Kidney capillary endothelial cell (primary cell): Measurements from ENCODE around the gene ZNF383.
"Not testable (repeated sequence)": the region's sequence is repeated elsewhere in the genome, so short reads cannot be mapped to it uniquely, and the experiment has no call there.

Experiments
- DNase-seq: peaks from one replicate; pipeline ENCODE4 v3.0.0-alpha.2; 2018; ENCODE audit warnings: low spot score

The ZNF383 gene

DNA sequence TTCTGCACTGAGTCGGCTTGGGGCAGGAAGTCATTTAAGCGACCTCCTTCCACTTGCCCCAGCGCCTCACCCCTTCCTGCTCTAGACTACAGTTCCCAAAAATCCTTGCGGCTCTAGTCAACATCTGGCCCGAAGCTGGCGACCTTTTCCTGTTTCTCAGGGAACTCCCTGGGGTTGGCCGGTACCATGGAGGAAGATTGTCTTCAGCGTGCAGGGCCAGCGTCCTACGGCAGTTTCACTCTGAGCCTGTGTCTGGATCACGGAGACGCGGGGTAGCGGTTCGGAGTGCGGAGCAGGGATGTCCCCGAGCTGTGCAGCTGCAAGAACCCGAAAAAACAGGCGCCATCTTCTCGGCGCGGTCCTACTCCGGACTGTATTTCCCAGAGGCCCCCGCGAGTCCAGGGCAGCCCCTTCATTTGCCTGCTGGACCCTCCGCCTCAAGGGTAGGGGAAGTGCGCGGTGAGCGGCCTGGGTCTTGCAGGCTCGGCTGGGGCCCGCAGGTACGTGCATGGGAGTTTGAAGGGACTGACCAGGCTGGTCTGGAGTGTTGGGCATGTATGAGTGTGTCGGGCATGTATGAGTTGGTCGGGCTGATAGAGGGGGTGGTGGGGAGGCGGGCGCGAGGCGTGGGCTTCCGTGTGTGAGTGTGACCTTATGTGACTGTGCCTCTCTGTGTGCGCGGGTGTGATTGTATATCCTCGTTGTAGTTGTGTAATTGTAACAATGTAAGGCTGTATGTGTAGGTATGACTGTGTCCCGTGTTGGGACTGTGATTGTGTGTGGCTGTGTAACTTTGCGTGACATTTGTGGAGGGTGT, at the start of gene ZNF383:
TSS of gene ZNF383 (plus strand) at position 440 of the 817 bp plus-strand sequence. CDS start 12,240 bp downstream, outside the sequence.
- DNase-seq: peak; percentile 86

DNA sequence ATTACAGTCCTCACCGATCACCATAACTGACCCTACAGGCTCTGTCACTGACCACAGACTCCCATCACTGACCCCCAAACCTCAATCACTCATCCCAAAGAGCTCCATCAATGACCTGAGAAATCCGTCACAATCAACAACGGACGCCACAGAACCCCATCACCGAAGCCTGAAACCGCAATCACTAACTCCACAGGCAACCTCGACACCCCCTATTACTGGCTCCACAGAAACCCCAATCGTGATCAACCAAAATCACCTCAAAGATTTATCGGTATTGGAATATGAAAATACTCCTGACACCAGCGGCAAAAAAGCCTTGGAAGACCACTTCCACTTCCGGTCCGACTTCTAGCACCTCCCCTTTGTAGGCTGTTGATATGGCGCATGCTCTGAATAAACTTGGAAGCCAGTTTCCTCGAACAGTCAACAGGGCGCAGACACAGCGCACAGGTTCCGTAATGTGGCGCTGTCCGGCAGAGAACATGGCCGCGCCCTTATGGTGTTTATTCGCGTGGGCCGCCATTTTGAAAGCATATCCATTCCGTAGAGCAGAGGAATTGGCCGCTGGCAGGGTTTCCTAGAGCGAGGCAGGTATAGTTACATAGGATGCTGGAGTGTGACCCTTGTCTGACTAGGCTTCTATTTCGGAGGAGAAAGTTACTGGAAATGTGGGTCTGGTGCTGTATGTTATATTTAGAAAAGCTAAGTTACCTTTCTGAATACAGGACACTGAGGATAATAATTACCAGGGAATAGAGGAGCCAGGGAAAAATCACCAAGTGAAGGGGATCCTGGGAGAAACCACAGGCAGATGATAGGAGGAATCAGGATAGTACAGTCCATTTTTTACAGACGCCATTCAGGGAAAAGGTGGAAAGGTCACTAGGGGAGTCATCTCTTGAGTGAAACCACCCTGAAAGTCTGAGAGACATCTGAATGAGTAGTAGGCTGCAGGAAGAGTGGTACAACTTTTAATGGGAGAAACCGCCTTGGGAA, 45.3 kb upstream of the ZNF383 start, which contains the start of gene ZNF585A:
TSS of gene ZNF585A (minus strand) at position 328 of the 999 bp plus-strand sequence. CDS start 2,785 bp downstream, outside the sequence.
- peak; percentile 94 for DNase-seq

DNA sequence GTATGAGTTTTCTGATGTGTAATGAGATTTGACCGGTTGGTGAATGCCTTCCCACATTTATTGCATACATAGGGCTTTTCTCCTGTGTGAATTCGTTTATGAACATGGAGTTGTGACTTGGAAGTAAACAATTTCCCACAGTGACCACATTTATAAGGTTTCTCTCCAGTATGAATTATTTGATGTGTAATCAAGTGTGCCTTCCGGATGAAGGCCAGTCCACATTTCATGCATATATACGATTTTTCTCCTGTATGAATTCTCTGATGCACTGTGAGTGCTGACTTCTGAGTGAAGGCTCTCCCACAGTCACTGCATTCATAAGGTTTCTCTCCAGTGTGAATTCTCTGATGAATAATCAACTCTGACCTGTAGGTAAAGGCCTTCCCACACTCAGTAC, 31.9 kb upstream of the ZNF383 start:
- not testable (repeated sequence) for DNase-seq

DNA sequence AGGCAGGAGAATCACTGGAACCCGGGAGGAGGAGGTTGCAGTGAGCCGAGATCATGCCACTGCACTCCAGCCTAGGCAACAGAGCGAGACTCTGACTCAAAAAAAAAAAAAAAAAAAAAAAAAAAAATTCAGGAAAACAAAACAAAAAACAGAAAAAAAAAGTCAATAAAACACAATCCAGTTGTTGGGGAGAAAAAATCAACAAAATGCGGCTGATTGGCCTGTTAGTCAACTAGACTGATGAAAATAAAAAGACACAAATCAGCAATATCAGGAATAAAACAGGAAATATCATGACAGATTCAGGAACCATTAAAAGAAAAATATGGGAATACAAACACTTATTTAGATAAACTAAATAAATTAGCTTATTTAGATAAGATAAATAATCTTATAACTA, 22.8 kb upstream of the ZNF383 start:
- not testable (repeated sequence) for DNase-seq

DNA sequence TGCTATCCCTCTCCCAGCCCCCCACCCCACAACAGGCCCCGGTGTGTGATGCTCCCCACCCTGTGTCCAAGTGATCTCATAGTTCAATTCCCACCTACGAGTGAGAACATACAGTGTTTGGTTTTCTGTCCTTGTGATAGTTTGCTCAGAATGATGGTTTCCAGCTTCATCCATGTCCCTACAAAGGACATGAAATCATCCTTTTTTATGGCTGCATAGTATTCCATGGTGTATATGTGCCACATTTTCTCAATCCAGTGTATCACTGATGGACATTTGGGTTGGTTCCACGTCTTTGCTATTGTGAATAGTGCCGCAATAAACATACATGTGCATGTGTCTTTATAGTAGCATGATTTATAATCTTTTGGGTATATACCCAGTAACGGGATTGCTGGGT, 20.9 kb upstream of the ZNF383 start:
- not testable (repeated sequence) for DNase-seq

DNA sequence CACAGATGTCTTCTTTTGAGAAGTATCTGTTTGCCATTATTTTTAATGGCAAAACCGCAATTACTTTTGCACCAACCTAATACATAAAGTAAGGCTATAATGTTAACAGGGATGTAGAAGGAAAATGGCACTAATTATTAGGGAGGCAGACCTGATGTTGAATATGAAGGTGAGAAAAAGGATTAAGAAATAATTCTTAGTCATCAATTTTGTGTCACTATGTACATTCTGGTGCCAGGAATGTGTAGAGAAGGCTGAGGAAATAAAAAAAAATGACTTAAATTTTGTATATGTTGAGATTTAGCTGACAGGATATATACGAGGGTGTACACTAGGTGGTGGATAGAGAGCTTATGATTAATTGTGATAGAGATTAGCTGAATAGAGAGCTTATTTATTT, 20.2 kb upstream of the ZNF383 start:
- DNase-seq: no peak

DNA sequence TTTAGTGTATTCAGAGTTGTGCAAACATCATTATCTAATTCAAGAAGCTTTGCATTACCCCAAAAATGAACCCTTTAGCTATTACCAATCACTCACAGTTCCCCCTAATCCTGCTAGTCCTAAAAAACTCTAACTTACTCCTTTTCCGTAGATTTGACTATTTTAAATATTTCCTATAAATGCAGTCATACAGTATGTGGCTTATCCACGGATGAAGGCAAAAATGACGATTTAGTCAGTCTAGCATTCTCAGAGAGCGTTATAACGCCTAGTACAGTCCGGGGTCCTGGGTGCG, 587 bp upstream of the ZNF383 start:
- no peak for DNase-seq

DNA sequence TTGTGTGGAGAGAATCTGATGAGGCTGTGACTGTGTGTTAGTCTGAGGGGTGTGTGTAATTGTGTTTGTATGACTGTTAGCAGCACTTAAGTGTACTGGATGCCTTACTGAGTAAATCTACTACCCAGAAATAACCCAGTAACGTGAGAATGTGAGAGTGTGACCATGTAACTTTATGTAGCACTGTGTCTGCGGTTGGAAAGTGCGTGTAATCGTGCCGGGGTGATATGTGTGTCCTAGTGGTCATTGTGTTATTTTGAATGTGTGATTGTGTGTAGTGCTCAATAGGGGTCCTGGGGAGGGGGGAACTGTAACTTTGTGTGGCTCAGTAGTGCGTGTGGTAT, 550 bp downstream of the ZNF383 start:
- no peak for DNase-seq

DNA sequence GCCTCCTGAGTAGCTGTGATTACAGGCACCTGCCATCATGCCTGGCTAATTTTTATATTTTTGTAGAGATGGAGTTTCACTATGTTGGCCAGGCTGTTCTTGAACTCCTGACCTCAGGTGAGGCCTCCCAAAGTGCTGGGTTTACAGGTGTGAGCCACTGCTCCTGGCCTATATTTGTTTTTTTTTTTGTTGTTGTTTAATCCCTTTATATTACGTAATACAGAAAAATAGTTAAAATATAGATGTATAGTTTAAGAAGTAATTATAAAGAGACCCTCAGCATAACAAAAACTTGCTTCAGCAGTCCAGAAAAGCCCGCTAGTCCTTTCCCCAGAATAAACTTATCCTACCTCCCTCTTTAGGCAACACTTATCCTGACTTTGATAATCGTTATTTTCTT, 2.4 kb downstream of the ZNF383 start:
- DNase-seq: no peak

DNA sequence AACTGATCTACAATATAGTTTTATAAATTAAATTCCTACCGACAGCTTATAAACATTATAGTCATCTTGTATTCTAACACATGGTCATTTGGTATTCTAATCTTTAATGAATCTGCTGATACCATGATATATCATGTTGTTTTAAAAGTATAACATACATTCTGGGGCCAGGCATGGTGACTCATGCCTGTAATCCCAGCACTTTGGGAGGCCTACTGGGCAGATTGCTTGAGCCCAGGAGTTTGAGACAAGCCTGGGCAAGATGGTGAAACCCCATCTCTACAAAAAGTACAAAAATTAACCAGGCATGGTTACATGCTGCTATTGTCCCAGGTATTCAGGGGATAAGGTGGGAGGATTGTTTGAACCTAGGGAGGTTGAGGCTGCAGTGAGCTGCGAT, 3.1 kb downstream of the ZNF383 start:
- no peak for DNase-seq

DNA sequence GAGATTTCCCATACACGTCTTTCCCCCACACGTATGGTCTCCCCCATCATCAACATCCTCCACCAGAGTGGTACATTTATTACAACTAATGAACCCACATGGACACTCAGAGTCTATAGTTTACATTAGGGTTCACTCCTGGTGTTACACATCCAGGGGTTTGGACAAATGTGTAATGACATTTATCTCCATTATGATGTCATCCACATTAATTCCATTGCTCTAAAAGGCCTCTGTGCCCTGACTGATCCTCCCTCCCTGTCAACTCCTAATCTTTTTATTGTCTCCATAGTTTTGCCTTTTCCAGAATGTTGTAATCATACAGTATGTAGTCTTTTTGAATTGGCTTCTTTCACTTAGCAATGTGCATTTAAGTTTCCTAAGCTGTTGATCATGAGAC, 8.2 kb downstream of the ZNF383 start:
- no peak for DNase-seq

DNA sequence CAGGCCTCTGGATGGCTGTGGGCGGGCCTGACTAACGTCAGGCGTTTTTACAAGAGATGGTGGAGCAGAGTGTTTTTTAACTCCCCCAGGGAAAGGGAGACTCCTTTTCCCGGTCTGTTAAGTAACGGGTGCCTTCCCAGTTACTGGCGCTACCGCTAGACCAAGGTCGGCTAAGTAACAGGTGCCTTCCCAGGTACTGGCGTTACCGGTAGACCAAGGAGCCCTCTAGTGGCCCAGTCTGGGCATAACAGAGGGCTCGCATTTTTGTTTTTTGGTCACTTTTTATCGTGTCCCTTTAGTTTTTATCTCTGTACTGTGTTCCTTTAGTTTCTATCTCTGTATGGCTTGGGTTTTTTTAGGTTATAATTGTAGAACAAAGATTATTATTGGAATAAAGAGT, 10.0 kb downstream of the ZNF383 start:
- DNase-seq: no peak

DNA sequence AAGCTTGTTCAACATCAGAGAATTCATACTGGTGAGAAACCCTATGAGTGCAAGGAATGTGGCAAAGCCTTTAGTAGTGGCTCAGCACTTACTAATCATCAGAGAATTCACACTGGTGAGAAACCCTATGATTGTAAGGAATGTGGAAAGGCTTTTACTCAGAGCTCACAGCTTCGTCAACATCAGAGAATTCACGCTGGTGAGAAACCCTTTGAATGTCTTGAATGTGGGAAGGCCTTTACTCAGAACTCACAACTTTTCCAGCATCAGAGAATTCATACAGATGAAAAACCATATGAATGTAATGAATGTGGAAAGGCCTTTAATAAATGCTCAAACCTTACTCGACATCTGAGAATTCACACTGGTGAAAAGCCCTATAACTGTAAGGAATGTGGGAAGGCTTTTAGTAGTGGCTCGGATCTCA, 25.2 kb downstream of the ZNF383 start:
- no peak for DNase-seq

DNA sequence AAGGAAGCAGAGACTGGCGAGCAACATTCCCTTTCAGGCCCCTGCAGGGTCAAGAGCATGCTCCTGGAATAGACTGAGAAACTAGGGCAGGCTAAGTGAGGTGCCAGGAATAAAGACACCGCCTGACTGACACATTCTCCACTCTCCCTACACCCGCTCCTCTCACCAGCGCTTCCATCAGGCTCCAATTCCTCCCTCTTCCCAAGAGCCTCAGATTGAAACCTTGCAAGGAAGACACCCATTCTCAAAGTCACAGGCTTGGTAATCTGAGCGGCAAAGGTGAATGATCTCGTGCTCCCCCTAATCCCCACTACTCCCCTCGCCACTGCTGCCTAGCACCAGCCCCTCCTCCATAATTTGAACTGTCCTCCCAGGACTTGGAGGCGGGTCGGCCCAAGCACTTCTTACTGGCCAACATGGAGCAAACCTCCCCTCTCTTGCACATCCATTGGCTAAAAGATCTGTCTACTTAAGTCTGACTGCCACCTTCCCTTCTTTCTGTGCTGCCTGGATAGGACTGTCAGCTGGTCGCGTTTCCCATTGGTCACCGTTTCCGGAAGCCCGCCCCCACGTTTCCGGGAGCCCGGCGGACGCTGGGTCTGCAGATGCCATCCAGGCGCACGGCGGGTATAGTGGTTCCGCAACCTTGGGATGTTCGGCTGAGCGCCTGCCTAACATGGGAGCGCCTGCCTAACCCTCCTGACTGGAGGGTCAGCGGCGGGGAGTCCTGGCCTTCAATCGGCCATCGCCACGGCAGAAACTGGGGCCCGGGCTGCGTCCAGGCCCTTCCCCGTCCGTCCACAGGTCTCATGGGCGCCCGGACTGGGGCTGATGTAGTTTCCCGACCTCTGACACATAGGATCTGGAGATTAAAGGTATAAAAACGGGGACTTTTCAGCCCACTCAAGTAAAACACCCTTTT, 33.6 kb downstream of the ZNF383 start:
- peak; percentile 54 for DNase-seq

DNA sequence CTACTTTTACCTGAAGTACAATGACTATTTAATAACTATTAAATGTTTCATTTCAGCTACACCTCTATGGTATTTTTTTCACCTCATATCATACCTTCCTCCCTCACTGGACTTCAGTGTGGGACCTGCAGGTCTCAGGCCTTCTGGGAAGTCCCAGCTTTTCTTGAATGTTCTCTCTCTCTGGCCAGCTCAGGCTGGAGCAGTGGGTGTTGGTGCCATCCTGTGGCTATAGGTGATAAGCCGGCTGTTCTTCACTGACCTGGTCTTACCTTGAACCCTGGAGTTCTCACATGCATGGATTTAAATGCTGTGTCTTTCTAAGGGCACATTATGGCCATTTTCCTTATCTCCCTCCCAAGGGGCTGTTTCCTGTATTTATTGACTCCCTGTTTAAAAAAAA, 45.0 kb downstream of the ZNF383 start:
- not testable (repeated sequence) for DNase-seq

DNA sequence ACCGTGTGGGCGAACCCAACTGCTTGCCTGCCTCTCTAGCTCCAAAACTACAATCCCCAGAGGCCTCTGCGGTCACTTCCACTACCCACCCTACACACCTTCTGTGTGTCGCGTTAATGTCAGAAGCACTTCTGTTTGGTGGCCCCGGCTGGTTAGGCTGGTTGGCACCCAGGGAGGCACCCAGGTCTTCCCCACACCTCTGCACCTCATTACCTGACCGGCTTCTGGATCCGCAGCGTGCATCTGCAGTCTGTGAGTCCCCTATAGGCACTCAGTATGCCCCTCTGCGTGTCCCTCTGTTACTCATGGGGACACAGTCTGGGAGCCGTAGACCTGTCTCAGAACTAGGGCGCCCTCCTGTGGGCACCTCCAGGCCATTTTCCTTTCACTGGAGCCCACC, 49.0 kb downstream of the ZNF383 start:
- not testable (repeated sequence) for DNase-seq

DNA sequence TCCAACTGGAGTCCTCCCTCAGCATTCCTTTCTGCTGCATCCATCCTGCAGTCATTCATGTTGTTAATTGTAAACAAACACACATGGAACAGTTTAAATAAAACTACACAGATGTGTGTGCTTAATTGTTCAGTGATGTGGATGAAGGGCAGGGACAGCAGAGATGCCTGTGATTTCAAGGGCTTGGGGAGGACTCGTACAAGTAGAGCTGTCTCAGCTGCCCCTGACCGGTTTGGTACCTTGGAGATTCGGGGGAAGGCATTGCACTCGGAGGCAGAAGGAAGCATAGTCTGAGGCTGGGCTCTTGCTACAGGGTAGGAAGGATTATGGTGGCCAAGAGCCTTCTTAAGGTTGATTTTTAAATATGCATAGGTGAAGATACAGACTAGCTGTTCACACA, 49.7 kb downstream of the ZNF383 start:
- not testable (repeated sequence) for DNase-seq

DNA sequence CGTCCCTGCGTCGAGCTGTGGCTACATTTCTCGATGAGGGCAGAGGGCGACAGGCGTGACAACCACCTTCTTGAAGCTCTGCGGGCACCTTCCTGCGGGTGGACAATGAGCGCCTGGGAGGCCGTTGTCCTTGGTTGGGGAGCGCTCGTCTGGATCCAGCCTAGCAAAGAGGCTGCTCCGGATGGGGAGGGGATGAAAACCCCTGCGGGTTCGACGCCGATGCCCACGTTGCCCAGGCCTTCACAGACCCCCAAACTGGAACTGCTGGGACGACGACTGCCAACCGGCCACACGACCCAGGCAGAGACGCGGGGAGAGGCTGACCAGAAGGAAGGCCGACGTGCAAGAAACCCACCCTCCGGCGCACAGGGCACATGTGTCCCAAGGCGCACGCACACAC, 62.6 kb downstream of the ZNF383 start:
- DNase-seq: not testable (repeated sequence)

DNA sequence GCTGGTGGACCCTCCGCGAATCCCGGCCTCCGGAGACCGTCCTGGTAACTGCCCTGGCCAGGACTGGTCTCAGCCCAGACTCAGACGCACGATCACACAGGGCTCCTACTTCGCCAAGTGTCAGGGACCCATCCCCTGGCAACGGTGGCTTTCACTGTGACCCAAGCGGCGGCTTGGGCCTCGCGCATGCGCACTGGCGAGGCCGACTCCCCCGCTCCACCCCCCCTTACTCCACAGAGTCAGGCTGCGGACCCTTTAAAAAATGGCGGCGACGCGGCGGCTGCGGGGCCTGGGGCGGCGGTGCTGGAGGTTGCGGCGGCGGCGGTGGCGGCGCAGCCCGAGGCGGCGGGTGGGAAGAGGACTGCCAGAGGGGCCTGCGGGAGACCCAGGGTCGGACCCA, 66.0 kb downstream of the ZNF383 start:
- not testable (repeated sequence) for DNase-seq

DNA sequence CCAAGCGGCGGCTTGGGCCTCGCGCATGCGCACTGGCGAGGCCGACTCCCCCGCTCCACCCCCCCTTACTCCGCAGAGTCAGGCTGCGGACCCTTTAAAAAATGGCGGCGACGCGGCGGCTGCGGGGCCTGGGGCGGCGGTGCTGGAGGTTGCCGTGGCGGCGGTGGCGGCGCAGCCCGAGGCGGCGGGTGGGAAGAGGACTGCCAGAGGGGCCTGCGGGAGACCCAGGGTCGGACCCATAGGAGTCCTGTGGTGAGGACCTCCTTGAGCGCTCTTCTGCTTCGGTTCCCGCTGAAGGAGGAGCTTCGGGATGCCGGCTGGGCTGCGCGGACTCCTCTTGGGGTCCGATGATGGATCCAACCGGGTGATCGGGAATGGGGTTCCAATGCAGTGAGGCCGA, 71.2 kb downstream of the ZNF383 start:
- not testable (repeated sequence) for DNase-seq

DNA sequence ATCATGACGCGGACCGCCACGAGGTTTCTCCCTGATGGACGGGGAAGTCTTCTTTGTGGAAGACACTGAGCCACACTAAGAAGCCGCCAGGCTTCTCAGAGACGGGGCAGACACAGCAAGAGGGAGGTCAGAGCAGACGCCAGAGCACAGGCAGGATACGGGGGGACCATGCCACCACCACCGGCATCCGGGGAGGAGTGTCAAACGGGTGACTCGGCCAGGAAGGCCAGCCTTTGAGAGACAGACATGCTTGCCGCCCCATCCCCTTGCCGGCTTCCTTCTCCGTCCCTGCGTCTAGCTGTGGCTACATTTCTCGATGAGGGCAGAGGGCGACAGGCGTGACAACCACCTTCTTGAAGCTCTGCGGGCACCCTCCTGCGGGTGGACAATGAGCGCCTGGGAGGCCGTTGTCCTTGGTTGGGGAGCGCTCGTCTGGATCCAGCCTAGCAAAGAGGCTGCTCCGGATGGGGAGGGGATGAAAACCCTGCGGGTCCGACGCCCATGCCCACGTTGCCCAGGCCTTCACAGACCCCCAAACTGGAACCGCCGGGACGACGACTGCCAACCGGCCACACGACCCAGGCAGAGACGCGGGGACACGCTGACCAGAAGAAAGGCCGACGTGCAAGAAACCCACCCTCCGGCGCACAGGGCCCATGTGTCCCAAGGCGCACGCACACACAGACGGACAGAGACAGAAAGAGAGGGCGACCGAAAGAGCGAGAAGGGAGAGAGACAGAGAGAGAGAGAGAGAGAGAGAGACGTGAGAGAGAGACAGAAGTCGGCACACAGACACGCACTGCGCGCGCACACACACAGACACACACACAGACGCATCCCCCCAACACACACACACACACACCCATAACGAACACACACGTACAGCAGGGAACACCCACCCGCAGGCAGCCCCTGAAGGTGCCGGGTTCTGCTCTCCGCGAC, 75.3 kb downstream of the ZNF383 start:
- not testable (repeated sequence) for DNase-seq
